Stimulated activated CD8-positive, alpha-beta memory T cell treated with anti-CD3 and anti-CD28 coated beads, Interleukin-12 subunit alpha, Interleukin-12 subunit beta, amount 100 ng/mL, for 1 hour (primary cell): Measurements from ENCODE around the gene APBA3.

Experiments used
- DNase-seq: peaks from one replicate; pipeline ENCODE4 v3.0.0-alpha.2; 2020; ENCODE audit warnings: low read depth

Gene APBA3

GRCh38 chr19:3761382-3762129 is at the start of gene APBA3:
Gene APBA3 (minus strand): TSS chr19:3761692. CDS start chr19:3760264, 1,428 bp downstream.
- DNase-seq: peak; percentile 92

- no peak for DNase-seq
These were observed 49.3 kb upstream of the APBA3 start for GRCh38 chr19:3810708-3811355.

GRCh38 chr19:3809881-3810707 is 48.6 kb upstream of the APBA3 start:
- no peak for DNase-seq

- no peak for DNase-seq
These were observed 47.1 kb upstream of the APBA3 start for GRCh38 chr19:3808420-3809143.

GRCh38 chr19:3807574-3808354 is 46.3 kb upstream of the APBA3 start:
- DNase-seq: no peak

- no peak for DNase-seq
These were observed 45.6 kb upstream of the APBA3 start for GRCh38 chr19:3807131-3807480.

GRCh38 chr19:3805859-3806258 is 44.4 kb upstream of the APBA3 start:
- no peak for DNase-seq

GRCh38 chr19:3804429-3804828 is 42.9 kb upstream of the APBA3 start:
- no peak for DNase-seq

GRCh38 chr19:3803986-3804385 is 42.5 kb upstream of the APBA3 start:
- no peak for DNase-seq

GRCh38 chr19:3803114-3803888 is 41.8 kb upstream of the APBA3 start:
- no peak for DNase-seq

GRCh38 chr19:3801412-3802096 is 40.1 kb upstream of the APBA3 start:
- peak; percentile 36 for DNase-seq

GRCh38 chr19:3800996-3801395 is 39.5 kb upstream of the APBA3 start:
- no peak for DNase-seq

- no peak for DNase-seq
These were observed 36.6 kb upstream of the APBA3 start for GRCh38 chr19:3798137-3798536.

GRCh38 chr19:3796358-3796757 is 34.9 kb upstream of the APBA3 start:
- DNase-seq: no peak

GRCh38 chr19:3793799-3794198 is 32.3 kb upstream of the APBA3 start:
- no peak for DNase-seq

- no peak for DNase-seq
These were observed 30.6 kb upstream of the APBA3 start for GRCh38 chr19:3792114-3792513.

GRCh38 chr19:3790941-3791340 is 29.4 kb upstream of the APBA3 start:
- DNase-seq: no peak

- no peak for DNase-seq
These were observed 28.8 kb upstream of the APBA3 start for GRCh38 chr19:3790209-3790734.

GRCh38 chr19:3788996-3789778 is 27.7 kb upstream of the APBA3 start:
- no peak for DNase-seq
